Gastroesophageal sphincter (tissue), 4 donors: Measurements from ENCODE around the gene SLC35F3. TPM values are rescaled to one million over a fixed set of nuclear protein-coding genes. Genes with fewer than 3 reads are reported as not detected.

Source experiments
- ATAC-seq: fragments of 150-250 bp; one replicate; pipeline ENCODE4 v1.9.1; 2016; ENCODE audit warnings: mild to moderate bottlenecking, moderate library complexity
- H3K27ac ChIP-seq, 4 donors: fragments of 200-600 bp; sonication (generic) in 3 of 4; 1 replicate in 3 of 4; 2 replicates in 1 of 4; pipeline ENCODE4 v1.5.1; 2016 to 2019
- H3K27me3 ChIP-seq: fragments of 200-600 bp; sonication (generic); one replicate; pipeline ENCODE4 v1.5.1; 2019
- H3K36me3 ChIP-seq, 2 donors: fragments of 200-600 bp; sonication (generic); one replicate each; pipeline ENCODE4 v1.5.1; 2019; ENCODE audit warnings: control low read depth in 1 of 2
- H3K4me1 ChIP-seq, 3 donors: fragments of 200-600 bp; sonication (generic); 1 replicate in 2 of 3; 2 replicates in 1 of 3; pipeline ENCODE4 v1.5.1; 2016 to 2019; ENCODE audit warnings: control low read depth in 2 of 3
- H3K4me3 ChIP-seq, 2 donors: fragments of 200-600 bp; sonication (generic); one replicate each; pipeline ENCODE4 v1.5.1; 2019; ENCODE audit warnings: mild to moderate bottlenecking in 1 of 2, moderate library complexity in 1 of 2
- H3K9me3 ChIP-seq, 3 donors: fragments of 200-600 bp; sonication (generic); one replicate each; pipeline ENCODE4 v1.5.1; 2017 to 2019; ENCODE audit warnings: control low read depth in 2 of 3
- EP300 ChIP-seq: sonication (generic); formaldehyde crosslinking; IDR thresholded peaks from one replicate; pipeline ENCODE4 v1.6.1; 2017; ENCODE audit warnings: antibody characterized with exemption, mild to moderate bottlenecking
- POLR2A ChIP-seq, 2 donors: fragments of 450-650 bp; IDR thresholded peaks; one replicate each; pipeline ENCODE4 v1.6.1; 2017; ENCODE audit warnings: antibody characterized with exemption in 2 of 2, mild to moderate bottlenecking in 2 of 2, moderate library complexity in 1 of 2
- POLR2AphosphoS5 ChIP-seq: sonication (generic); formaldehyde crosslinking; IDR thresholded peaks from one replicate; pipeline ENCODE4 v1.6.1; 2017; ENCODE audit warnings: antibody characterized with exemption
- WGBS, 2 donors: methylation state at CpG; one replicate each; pipeline ENCODE4 v1.1.5; 2018; ENCODE audit warnings: low coverage in 1 of 2; 5-methylcytosine and 5-hydroxymethylcytosine counted together
- total RNA-seq, 4 donors: library from RNA; depleted of rRNA; stranded (reverse); fragments of >200 nt; gene quantifications; one replicate each; pipeline ENCODE4 v1.1.0, GENCODE V29; 2016
- TF ChIP-seq, protein P1 (sequence below), 4 experiments: fragments of 200-600 bp in 2 of 4; fragments of 450-650 bp in 2 of 4; sonication (generic) in 1 of 4; IDR thresholded peaks; one replicate each; pipeline ENCODE4 v1.5.1; 2017 to 2019; ENCODE audit warnings: antibody characterized with exemption in 4 of 4, mild to moderate bottlenecking in 2 of 4, moderate library complexity in 2 of 4

Gene SLC35F3
- total RNA-seq, 4 donors from 2014 or later, result 0.16 to 0.62 (median 0.54) TPM; not detected in 1

DNA sequence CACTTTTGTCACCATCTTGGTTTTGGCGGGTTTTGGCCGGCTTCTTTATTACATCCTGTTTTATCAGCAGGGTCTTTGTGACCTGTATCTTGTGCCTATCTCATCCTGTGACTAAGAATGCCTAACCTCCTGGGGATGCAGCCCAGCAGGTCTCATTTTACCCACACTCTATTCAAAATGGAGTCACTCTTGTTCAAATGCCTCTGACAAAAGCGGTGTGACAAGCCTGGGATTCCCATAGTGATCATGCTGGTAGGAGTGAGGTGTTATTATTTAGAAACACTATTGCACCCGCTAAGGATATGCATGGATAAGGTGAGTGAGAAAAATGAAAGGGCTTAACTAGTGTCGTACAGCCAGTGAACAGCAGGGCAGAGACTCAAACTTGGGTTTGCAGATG, 357.1 kb downstream of the SLC35F3 start:
- TF ChIP-seq, protein P1, sequence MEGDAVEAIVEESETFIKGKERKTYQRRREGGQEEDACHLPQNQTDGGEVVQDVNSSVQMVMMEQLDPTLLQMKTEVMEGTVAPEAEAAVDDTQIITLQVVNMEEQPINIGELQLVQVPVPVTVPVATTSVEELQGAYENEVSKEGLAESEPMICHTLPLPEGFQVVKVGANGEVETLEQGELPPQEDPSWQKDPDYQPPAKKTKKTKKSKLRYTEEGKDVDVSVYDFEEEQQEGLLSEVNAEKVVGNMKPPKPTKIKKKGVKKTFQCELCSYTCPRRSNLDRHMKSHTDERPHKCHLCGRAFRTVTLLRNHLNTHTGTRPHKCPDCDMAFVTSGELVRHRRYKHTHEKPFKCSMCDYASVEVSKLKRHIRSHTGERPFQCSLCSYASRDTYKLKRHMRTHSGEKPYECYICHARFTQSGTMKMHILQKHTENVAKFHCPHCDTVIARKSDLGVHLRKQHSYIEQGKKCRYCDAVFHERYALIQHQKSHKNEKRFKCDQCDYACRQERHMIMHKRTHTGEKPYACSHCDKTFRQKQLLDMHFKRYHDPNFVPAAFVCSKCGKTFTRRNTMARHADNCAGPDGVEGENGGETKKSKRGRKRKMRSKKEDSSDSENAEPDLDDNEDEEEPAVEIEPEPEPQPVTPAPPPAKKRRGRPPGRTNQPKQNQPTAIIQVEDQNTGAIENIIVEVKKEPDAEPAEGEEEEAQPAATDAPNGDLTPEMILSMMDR (IDR thresholded peaks at IDR 0.05), result no peak
- no peak for TF ChIP-seq EP300
- no peak for TF ChIP-seq POLR2AphosphoS5
- TF ChIP-seq POLR2A (IDR thresholded peaks at IDR 0.05), result no peak

DNA sequence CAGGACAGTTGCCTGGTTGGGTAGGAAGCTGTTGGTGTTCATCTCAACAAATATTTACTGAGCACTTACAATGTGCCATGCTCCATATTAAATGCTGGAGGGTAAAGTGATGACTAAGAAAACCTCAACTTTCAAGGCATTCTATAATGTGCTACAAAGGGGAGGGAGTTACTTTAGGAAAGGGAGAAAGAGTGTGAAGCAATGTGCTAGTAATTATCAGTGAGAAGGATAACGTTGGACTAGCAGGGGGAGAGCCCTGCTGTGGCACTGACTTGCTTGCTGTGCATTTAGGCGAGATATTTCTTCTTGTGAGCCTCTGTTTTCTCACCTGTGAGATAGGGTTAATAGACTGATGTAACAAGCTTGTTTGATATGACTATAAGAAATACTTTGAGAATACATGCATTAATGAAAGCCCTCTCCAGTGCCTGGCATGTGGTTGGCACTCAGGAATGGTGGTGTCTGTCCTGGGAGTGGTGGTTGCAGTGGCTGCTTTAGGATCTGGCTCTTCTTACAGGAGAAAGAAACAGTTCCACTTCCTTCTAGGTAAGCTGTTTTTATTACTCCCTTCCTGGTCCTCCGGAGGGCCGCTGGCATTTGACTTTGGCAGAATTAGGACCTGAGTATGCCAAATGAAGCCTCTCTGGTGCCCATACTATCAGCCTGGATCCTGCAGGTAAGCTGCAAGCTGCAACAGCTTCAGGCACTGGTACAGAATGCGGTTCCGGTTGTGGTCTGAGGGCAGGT, 357.7 kb downstream of the SLC35F3 start:
- TF ChIP-seq, protein P1 (IDR thresholded peaks at IDR 0.05), result no peak
- TF ChIP-seq POLR2A (IDR thresholded peaks at IDR 0.05) (no peak), POLR2AphosphoS5 (no peak), EP300 (no peak)
- Histone ChIP-seq H3K27ac (no peak overlapping the region), H3K4me3 (no peak overlapping the region), H3K27me3 (peaks cover 11% of the 10 kb centered on the region), H3K4me1 (no peaks in the 10 kb centered on the region), H3K36me3 (no peaks in the 10 kb centered on the region), H3K9me3 (peaks cover 0 to 9% (median 0%) of the 10 kb centered on the region in 3 donors)
- WGBS, 2 donors, result 65 to 71% methylated on average over 2 to 3 of the region's 6 CpGs
- ATAC-seq, result no peak

More for the DNA sequence above, 357.1 kb downstream of the SLC35F3 start:
- Histone ChIP-seq H3K4me3 (no peak overlapping the region), H3K9me3 (peaks cover 0 to 9% (median 0%) of the 10 kb centered on the region in 3 donors), H3K27ac (no peak overlapping the region), H3K4me1 (no peaks in the 10 kb centered on the region), H3K36me3 (no peaks in the 10 kb centered on the region), H3K27me3 (peaks cover 11% of the 10 kb centered on the region)
- 88 to 89% methylated on average over 3 to 4 of the region's 5 CpGs for WGBS, 2 donors
- ATAC-seq, result no peak

DNA sequence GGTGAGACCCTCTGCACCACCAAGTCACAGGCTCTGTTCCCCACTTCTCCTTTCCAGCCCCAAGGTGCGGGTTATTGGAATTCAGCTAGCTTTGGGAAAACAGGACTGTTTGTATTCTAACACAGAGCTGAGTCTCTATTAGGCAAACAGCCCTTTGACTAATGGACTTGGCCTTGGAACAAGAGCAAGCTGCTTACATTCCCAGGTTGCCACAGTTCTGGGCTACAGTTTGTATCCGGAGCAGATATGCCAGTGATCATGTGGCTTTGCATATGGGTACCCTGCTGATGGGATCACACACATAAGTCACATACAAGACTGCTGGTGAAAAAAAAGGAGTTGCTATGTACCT, 358.3 kb downstream of the SLC35F3 start:
- Histone ChIP-seq H3K27ac (no peak overlapping the region), H3K9me3 (peaks cover 0 to 5% (median 0%) of the 10 kb centered on the region in 3 donors), H3K36me3 (no peaks in the 10 kb centered on the region), H3K27me3 (peaks cover 11% of the 10 kb centered on the region), H3K4me3 (no peak overlapping the region), H3K4me1 (no peaks in the 10 kb centered on the region)
- 41% methylated on average over 2 of the region's 2 CpGs; no CpG with 5 or more reads in 1 of the 2 donors for WGBS, 2 donors
- no peak for ATAC-seq
- TF ChIP-seq, protein P1 (IDR thresholded peaks at IDR 0.05), result no peak
- TF ChIP-seq EP300 (no peak), POLR2A (IDR thresholded peaks at IDR 0.05) (no peak), POLR2AphosphoS5 (no peak)

DNA sequence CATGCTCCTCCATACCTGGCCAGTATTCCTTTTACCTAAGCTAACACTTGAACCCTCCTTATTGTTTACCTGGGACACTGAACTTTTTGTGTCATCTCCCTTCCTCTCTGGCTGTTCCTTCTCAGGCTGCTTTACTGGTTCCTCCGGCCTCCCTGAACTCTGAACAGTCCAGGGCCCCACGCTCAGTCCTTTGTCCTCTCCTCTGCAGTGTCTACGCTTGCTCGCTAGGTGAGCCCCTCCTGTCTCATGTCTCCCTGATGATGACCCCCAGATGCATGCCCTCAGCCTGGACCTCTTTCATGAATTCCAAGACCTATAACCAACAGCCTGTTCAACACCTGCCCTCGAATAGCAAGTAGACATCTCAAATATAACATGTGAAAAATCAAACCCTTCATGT, 360.4 kb downstream of the SLC35F3 start:
- no peaks in the 10 kb centered on the region for H3K4me1 ChIP-seq
- H3K27ac ChIP-seq, result no peak overlapping the region
- H3K27me3 ChIP-seq, result peaks cover 5% of the 10 kb centered on the region
- no peak overlapping the region for H3K4me3 ChIP-seq
- H3K36me3 ChIP-seq, result no peaks in the 10 kb centered on the region
- TF ChIP-seq POLR2AphosphoS5, result no peak
- TF ChIP-seq, protein P1 (IDR thresholded peaks at IDR 0.05), result no peak
- no peak for TF ChIP-seq EP300
- TF ChIP-seq POLR2A (IDR thresholded peaks at IDR 0.05), result no peak
- no peak for ATAC-seq
- 79 to 93% methylated on average over 2 to 5 of the region's 5 CpGs for WGBS, 2 donors
- no peaks in the 10 kb centered on the region for H3K9me3 ChIP-seq

DNA sequence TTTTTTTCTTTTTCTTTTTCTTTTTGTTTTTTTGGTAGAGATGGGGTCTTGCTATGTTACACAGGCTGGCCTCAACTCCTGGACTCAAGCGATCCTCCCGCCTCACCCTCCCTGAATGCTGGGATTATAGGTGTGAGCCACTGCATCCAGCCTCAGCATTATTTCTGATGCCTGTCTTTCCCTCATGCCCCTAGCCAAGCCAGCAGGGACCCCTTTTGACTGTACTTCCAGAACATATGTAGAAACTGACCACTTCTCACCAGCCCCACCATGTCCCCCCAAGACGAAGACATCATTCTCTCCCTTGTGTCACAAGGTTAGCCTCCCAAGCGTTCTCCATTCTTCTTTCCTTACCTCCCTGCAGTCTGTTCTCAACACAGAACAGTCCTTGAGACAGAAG, 360.8 kb downstream of the SLC35F3 start:
- Histone ChIP-seq H3K4me3 (no peak overlapping the region), H3K9me3 (no peaks in the 10 kb centered on the region), H3K4me1 (no peaks in the 10 kb centered on the region), H3K27ac (no peak overlapping the region), H3K27me3 (no peaks in the 10 kb centered on the region), H3K36me3 (no peaks in the 10 kb centered on the region)
- no peak for ATAC-seq
- WGBS, 2 donors, result 60 to 82% methylated on average over 1 to 4 of the region's 4 CpGs
- no peak for TF ChIP-seq POLR2AphosphoS5
- no peak for TF ChIP-seq EP300
- no peak for TF ChIP-seq POLR2A (IDR thresholded peaks at IDR 0.05)
- TF ChIP-seq, protein P1 (IDR thresholded peaks at IDR 0.05), result no peak
